Subcutaneous adipose tissue (tissue), 4 donors: ENCODE data around the gene SLC25A10. TPM values are rescaled to one million over a fixed set of nuclear protein-coding genes. Genes with fewer than 3 reads are reported as not detected.

Experiments used
- total RNA-seq, 4 donors: library from RNA; depleted of rRNA; stranded (reverse); fragments of >200 nt; gene quantifications; one replicate each; pipeline ENCODE4 v1.1.0, GENCODE V29; 2016
- TF ChIP-seq, protein P1 (sequence below): fragments of 450-650 bp; IDR thresholded peaks from one replicate; pipeline ENCODE4 v1.5.1; 2016; ENCODE audit warnings: low read depth, mild to moderate bottlenecking, control low read depth, antibody characterized with exemption, moderate library complexity

The SLC25A10 gene
- total RNA-seq, 4 donors from 2014 or later = 4.9 to 59.5 (median 15.9) TPM

DNA sequence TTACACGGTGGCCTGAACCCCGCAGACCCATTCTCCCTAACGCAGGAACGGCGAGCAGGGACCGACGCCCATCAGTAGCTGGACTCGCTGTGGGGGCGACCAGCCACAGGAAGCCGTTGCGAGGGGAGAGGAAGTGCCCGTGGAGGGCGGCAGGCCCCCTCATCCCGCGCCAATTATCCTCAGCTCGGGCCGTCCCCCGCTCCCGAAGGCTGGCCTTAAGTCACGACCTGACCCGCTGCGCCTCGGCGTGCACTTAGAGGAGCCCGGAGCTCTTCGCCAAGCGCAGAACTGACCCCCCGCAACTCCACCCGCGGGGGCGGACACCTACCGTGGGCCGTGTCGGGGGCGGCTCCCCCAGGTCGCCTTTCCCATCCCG is 28.9 kb upstream of the SLC25A10 start:
- TF ChIP-seq, protein P1, sequence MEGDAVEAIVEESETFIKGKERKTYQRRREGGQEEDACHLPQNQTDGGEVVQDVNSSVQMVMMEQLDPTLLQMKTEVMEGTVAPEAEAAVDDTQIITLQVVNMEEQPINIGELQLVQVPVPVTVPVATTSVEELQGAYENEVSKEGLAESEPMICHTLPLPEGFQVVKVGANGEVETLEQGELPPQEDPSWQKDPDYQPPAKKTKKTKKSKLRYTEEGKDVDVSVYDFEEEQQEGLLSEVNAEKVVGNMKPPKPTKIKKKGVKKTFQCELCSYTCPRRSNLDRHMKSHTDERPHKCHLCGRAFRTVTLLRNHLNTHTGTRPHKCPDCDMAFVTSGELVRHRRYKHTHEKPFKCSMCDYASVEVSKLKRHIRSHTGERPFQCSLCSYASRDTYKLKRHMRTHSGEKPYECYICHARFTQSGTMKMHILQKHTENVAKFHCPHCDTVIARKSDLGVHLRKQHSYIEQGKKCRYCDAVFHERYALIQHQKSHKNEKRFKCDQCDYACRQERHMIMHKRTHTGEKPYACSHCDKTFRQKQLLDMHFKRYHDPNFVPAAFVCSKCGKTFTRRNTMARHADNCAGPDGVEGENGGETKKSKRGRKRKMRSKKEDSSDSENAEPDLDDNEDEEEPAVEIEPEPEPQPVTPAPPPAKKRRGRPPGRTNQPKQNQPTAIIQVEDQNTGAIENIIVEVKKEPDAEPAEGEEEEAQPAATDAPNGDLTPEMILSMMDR = no peak

- TF ChIP-seq, protein P1 = no peak
Measured at GRCh38 chr17:81683584-81684441, 28.3 kb upstream of the SLC25A10 start, which contains the start of the genes ARL16 and HGS. Gene ARL16, minus strand, starts transcription at chr17:81683797. Its CDS starts 44 bp downstream, at chr17:81683753. Gene HGS, plus strand, starts transcription at chr17:81684011. Its CDS starts 56 bp downstream, at chr17:81684067.

DNA sequence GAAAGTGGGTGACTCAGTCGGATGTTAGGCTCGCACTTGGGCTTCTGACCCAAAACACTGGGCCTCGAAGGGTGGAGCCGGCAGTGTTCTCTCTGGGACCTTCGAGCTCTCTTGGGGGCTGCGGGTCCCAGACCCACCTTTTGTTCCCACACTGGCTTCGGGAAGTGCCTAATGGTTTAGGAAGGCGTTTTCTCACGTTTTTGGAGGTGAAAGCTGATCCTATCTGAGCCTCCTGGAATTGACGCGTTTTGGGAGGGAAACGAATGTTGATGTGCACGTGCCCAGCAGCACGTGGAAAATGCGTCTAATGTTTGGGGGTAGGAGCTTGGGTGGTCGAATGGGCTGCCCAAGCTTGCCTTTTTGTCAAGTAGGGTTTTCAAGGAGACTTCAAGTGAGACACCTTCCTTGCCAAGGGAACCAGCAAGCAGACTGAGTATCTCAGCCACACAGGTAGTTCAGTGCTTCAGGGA is 27.6 kb upstream of the SLC25A10 start:
- TF ChIP-seq, protein P1 = no peak

- TF ChIP-seq, protein P1 = no peak
Measured at GRCh38 chr17:81685108-81685507, 27.0 kb upstream of the SLC25A10 start.

GRCh38 chr17:81686614-81687013 is 25.5 kb upstream of the SLC25A10 start:
- TF ChIP-seq, protein P1 = no peak

GRCh38 chr17:81687770-81688541 is 24.1 kb upstream of the SLC25A10 start:
- TF ChIP-seq, protein P1 = no peak

DNA sequence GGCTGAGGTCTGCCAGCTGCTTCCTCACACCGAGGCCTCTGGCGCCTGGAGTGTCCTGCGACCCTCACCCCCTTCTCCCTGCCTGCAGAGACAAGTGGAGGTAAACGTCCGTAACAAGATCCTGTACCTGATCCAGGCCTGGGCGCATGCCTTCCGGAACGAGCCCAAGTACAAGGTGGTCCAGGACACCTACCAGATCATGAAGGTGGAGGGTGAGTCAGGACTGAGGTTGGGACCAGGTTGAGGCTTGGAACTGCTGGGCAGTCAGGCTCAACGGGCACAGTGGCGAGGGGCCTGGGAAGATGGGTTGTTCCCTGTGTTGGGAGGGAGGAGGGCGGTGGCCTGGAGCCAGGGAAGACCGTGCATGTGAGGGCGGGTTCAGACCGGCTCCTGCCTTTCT is 23.5 kb upstream of the SLC25A10 start:
- TF ChIP-seq, protein P1 = no peak
